Activated T-cell treated with anti-CD3 and anti-CD28 coated beads, Interleukin-2, amount 50 U/mL, for 72 hours (primary cell): ENCODE results near the gene KIAA1755. TPM values are rescaled to one million over a fixed set of nuclear protein-coding genes. Genes with fewer than 3 reads are reported as not detected.
A peak's percentile ranks its signal among the peaks of the same experiment; 100 is the strongest.
"Not testable (repeated sequence)": the region's sequence is repeated elsewhere in the genome, so short reads cannot be mapped to it uniquely, and the experiment has no call there.

Experiments used
- ATAC-seq, 2 donors: fragments of 150-1000 bp; cut with Tn5 transposase; replicated peaks in 1 of 2; 2 replicates each; pipeline ENCODE4 v1.10.0; 2021; ENCODE audit warnings: moderate library complexity in 2 of 2, mild to moderate bottlenecking in 1 of 2
- DNase-seq, 2 donors: peaks; one replicate each; pipeline ENCODE4 v3.0.0; 2021 to 2022; ENCODE audit warnings: mixed read lengths in 1 of 2
- H3K27ac Mint-ChIP-seq: one replicate; pipeline ENCODE4 v1.8.0; 2022; ENCODE audit warnings: mild to moderate bottlenecking, moderate library complexity, mixed read lengths
- H3K27me3 Mint-ChIP-seq: one replicate; pipeline ENCODE4 v1.8.0; 2022; ENCODE audit warnings: low read depth, mixed read lengths
- H3K36me3 Mint-ChIP-seq, 2 donors: one replicate each; pipeline ENCODE4 v1.8.0; 2022; ENCODE audit warnings: mixed read lengths in 2 of 2, mild to moderate bottlenecking in 1 of 2; ENCODE audit not compliant: insufficient read depth in 2 of 2
- H3K4me1 Mint-ChIP-seq: one replicate; pipeline ENCODE4 v1.8.0; 2022; ENCODE audit warnings: low read depth, mixed read lengths
- H3K4me3 Mint-ChIP-seq, 2 donors: one replicate each; pipeline ENCODE4 v1.8.0; 2022; ENCODE audit warnings: mild to moderate bottlenecking in 2 of 2, mixed read lengths in 2 of 2, moderate library complexity in 2 of 2
- H3K9me3 Mint-ChIP-seq, 2 donors: one replicate each; pipeline ENCODE4 v1.8.0; 2022; ENCODE audit warnings: mixed read lengths in 2 of 2
- total RNA-seq, 2 donors: library from RNA; stranded (reverse); gene quantifications; one replicate each; pipeline ENCODE4 v1.2.3, GENCODE V29; 2022

KIAA1755 gene
- total RNA-seq, 2 donors from 2014 or later: not detected

GRCh38 chr20:38267296-38267695, 6.8 kb upstream of the KIAA1755 start:
- Mint-ChIP-seq H3K36me3 (no peaks in the 10 kb centered on the region), H3K4me3 (no peak overlapping the region), H3K4me1 (no peaks in the 10 kb centered on the region), H3K27ac (no peak overlapping the region), H3K9me3 (no peaks in the 10 kb centered on the region), H3K27me3 (peaks cover 30% of the 10 kb centered on the region)
- DNase-seq (no peak), ATAC-seq (no peak)

- Mint-ChIP-seq H3K4me3 (no peak overlapping the region), H3K27ac (no peak overlapping the region), H3K36me3 (no peaks in the 10 kb centered on the region), H3K27me3 (peaks cover 37% of the 10 kb centered on the region), H3K4me1 (no peaks in the 10 kb centered on the region), H3K9me3 (no peaks in the 10 kb centered on the region)
- no peak for ATAC-seq
- DNase-seq: no peak
These were observed 5.9 kb upstream of the KIAA1755 start for GRCh38 chr20:38266426-38266825.

GRCh38 chr20:38262931-38263330, 2.4 kb upstream of the KIAA1755 start:
- Mint-ChIP-seq H3K4me1 (peaks cover 12% of the 10 kb centered on the region), H3K36me3 (no peaks in the 10 kb centered on the region), H3K27ac (no peak overlapping the region), H3K27me3 (peaks cover 62% of the 10 kb centered on the region), H3K4me3 (no peak overlapping the region), H3K9me3 (no peaks in the 10 kb centered on the region)
- ATAC-seq: no peak
- DNase-seq: no peak

- ATAC-seq (no peak), DNase-seq (no peak)
- H3K36me3 Mint-ChIP-seq: no peaks in the 10 kb centered on the region
- H3K27me3 Mint-ChIP-seq: peaks cover 60% of the 10 kb centered on the region
- no peak overlapping the region for H3K27ac Mint-ChIP-seq
- no peaks in the 10 kb centered on the region for H3K9me3 Mint-ChIP-seq
- peak overlapping the region in 1 of 2 donors; percentile 33 for H3K4me3 Mint-ChIP-seq
- peaks cover 12% of the 10 kb centered on the region for H3K4me1 Mint-ChIP-seq
These were observed 487 bp upstream of the KIAA1755 start for GRCh38 chr20:38261054-38261390.

- ATAC-seq (no peak), DNase-seq (no peak)
- H3K9me3 Mint-ChIP-seq: no peaks in the 10 kb centered on the region
- H3K4me1 Mint-ChIP-seq: peaks cover 12% of the 10 kb centered on the region
- H3K27ac Mint-ChIP-seq: no peak overlapping the region
- no peaks in the 10 kb centered on the region for H3K36me3 Mint-ChIP-seq
- no peak overlapping the region for H3K4me3 Mint-ChIP-seq
- H3K27me3 Mint-ChIP-seq: peaks cover 53% of the 10 kb centered on the region
These were observed 534 bp downstream of the KIAA1755 start for GRCh38 chr20:38260025-38260377.

- Mint-ChIP-seq H3K36me3 (no peaks in the 10 kb centered on the region), H3K27me3 (peaks cover 53% of the 10 kb centered on the region), H3K9me3 (no peaks in the 10 kb centered on the region), H3K27ac (no peak overlapping the region), H3K4me1 (peaks cover 12% of the 10 kb centered on the region), H3K4me3 (no peak overlapping the region)
- DNase-seq: no peak
- ATAC-seq: no peak
These were observed 1.9 kb downstream of the KIAA1755 start for GRCh38 chr20:38258545-38259215.

- ATAC-seq (no peak), DNase-seq (no peak)
- peaks cover 12% of the 10 kb centered on the region for H3K4me1 Mint-ChIP-seq
- H3K27ac Mint-ChIP-seq: no peak overlapping the region
- no peaks in the 10 kb centered on the region for H3K36me3 Mint-ChIP-seq
- peaks cover 38% of the 10 kb centered on the region for H3K27me3 Mint-ChIP-seq
- H3K9me3 Mint-ChIP-seq: no peaks in the 10 kb centered on the region
- H3K4me3 Mint-ChIP-seq: no peak overlapping the region
These were observed 3.6 kb downstream of the KIAA1755 start for GRCh38 chr20:38256966-38257365.

- no peak for ATAC-seq
- Mint-ChIP-seq H3K4me3 (no peak overlapping the region), H3K4me1 (peaks cover 9% of the 10 kb centered on the region), H3K36me3 (no peaks in the 10 kb centered on the region), H3K9me3 (no peaks in the 10 kb centered on the region), H3K27ac (no peak overlapping the region), H3K27me3 (peaks cover 31% of the 10 kb centered on the region)
- DNase-seq: no peak
These were observed 4.5 kb downstream of the KIAA1755 start for GRCh38 chr20:38256021-38256420.

- Mint-ChIP-seq H3K27me3 (peaks cover 24% of the 10 kb centered on the region), H3K36me3 (no peaks in the 10 kb centered on the region), H3K9me3 (no peaks in the 10 kb centered on the region)
These were observed 5.1 kb downstream of the KIAA1755 start for GRCh38 chr20:38255393-38255792.

GRCh38 chr20:38254621-38255020, 5.9 kb downstream of the KIAA1755 start:
- H3K9me3 Mint-ChIP-seq, ATAC-seq, H3K4me3 Mint-ChIP-seq, H3K4me1 Mint-ChIP-seq, DNase-seq, H3K36me3 Mint-ChIP-seq, H3K27ac Mint-ChIP-seq: not testable (repeated sequence)
- peaks cover 17% of the 10 kb centered on the region for H3K27me3 Mint-ChIP-seq

More at GRCh38 chr20:38255393-38255792, 5.1 kb downstream of the KIAA1755 start:
- ATAC-seq: no peak
- no peak overlapping the region for H3K27ac Mint-ChIP-seq
- H3K4me1 Mint-ChIP-seq: peaks cover 6% of the 10 kb centered on the region
- H3K4me3 Mint-ChIP-seq: no peak overlapping the region
- no peak for DNase-seq

- Mint-ChIP-seq H3K9me3 (no peaks in the 10 kb centered on the region), H3K4me3 (no peak overlapping the region), H3K4me1 (no peaks in the 10 kb centered on the region), H3K27ac (no peak overlapping the region), H3K27me3 (peaks cover 6% of the 10 kb centered on the region), H3K36me3 (no peaks in the 10 kb centered on the region)
- ATAC-seq (no peak), DNase-seq (no peak)
These were observed 7.0 kb downstream of the KIAA1755 start for GRCh38 chr20:38253571-38253970.

GRCh38 chr20:38252292-38253288, 7.9 kb downstream of the KIAA1755 start:
- no peaks in the 10 kb centered on the region for H3K9me3 Mint-ChIP-seq
- ATAC-seq: no peak

GRCh38 chr20:38251441-38251840, 9.1 kb downstream of the KIAA1755 start:
- not testable (repeated sequence) for H3K27ac Mint-ChIP-seq, H3K4me3 Mint-ChIP-seq, H3K36me3 Mint-ChIP-seq, ATAC-seq, DNase-seq, H3K4me1 Mint-ChIP-seq, H3K27me3 Mint-ChIP-seq, H3K9me3 Mint-ChIP-seq

More at GRCh38 chr20:38252292-38253288, 7.9 kb downstream of the KIAA1755 start:
- no peak for DNase-seq
- Mint-ChIP-seq H3K27ac (no peak overlapping the region), H3K4me1 (no peaks in the 10 kb centered on the region), H3K4me3 (no peak overlapping the region), H3K36me3 (no peaks in the 10 kb centered on the region), H3K27me3 (no peaks in the 10 kb centered on the region)
